ENCODE data around the gene SNX33.

- TF ChIP-seq CTCF (IDR thresholded peaks at IDR 0.05) (no peak), EP300 (IDR thresholded peaks at IDR 0.05) (no peak)
Measured at GRCh38 chr15:75688278-75688557, 40.5 kb downstream of the SNX33 start.
